Muscle layer of duodenum (tissue), 2 donors: ENCODE data around the gene SLC25A25.

Experiments used
- H3K27ac ChIP-seq: one replicate; pipeline ENCODE4 v1.7.0; 2013; ENCODE audit warnings: mild to moderate bottlenecking, low read length
- H3K27me3 ChIP-seq: one replicate; pipeline ENCODE4 v1.7.0; 2013; ENCODE audit warnings: low read depth, mild to moderate bottlenecking, control low read depth, low read length
- H3K36me3 ChIP-seq, 2 donors: one replicate each; pipeline ENCODE4 v1.7.0; 2013; ENCODE audit warnings: low read length in 2 of 2, control low read depth in 1 of 2, mild to moderate bottlenecking in 1 of 2; ENCODE audit not compliant: insufficient read depth in 2 of 2, control insufficient read depth in 1 of 2
- H3K4me1 ChIP-seq, 2 donors: one replicate each; pipeline ENCODE4 v1.7.0; 2013; ENCODE audit warnings: low read length in 2 of 2, mild to moderate bottlenecking in 2 of 2, control low read depth in 1 of 2, moderate library complexity in 1 of 2; ENCODE audit not compliant: insufficient read depth in 2 of 2, control insufficient read depth in 1 of 2
- H3K4me3 ChIP-seq, 2 donors: one replicate each; pipeline ENCODE4 v1.7.0; 2013; ENCODE audit warnings: low read length in 2 of 2, low read depth in 1 of 2, mild to moderate bottlenecking in 1 of 2
- H3K9me3 ChIP-seq, 2 donors: one replicate each; pipeline ENCODE4 v1.7.0; 2013; ENCODE audit warnings: low read length in 2 of 2, control low read depth in 1 of 2, mild to moderate bottlenecking in 1 of 2; ENCODE audit not compliant: control insufficient read depth in 1 of 2
- donor health status: healthy.

The SLC25A25 gene

DNA sequence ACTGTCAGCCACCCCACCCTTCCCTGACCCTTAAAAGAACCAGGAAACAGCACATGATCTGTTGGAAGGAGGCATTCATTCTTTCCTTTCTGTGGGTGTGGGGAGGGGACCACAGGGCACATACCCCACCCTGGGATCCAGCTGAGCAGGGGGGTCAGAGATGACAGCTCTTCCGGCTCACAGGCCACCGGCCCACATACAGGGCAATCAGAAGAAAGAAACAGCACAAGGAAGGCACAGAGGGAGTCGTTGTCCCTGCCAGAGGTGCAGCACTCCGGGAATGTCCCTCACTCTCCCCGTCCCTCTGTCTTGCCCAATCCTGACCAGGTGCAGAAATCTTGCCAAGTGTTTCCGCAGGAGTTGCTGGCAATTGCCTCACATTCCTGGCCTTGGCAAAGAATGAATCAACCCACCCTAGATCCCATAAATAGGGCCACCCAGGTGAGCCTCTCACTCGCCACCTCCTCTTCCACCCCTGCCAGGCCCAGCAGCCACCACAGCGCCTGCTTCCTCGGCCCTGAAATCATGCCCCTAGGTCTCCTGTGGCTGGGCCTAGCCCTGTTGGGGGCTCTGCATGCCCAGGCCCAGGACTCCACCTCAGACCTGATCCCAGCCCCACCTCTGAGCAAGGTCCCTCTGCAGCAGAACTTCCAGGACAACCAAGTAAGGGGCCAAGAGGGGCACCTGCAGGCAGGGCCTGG, 81.1 kb downstream of the SLC25A25 start, which contains the start of gene LCN2:
LCN2 (plus strand) TSS at position 453 of the 701 bp plus-strand sequence; CDS start at position 526, 73 bp downstream.
- H3K4me1 ChIP-seq: peaks cover 0 to 4% of the 10 kb centered on the region in 2 donors
- H3K4me3 ChIP-seq: no peak within 1 kb of the TSS
- H3K27me3 ChIP-seq: no peaks in the 10 kb centered on the region
- peak within 1 kb of the TSS; percentile 86 for H3K27ac ChIP-seq
- no peaks in the 10 kb centered on the region for H3K9me3 ChIP-seq
- H3K36me3 ChIP-seq: no peaks in the 10 kb centered on the region

- Histone ChIP-seq H3K27ac (peak overlapping the region; percentile 6), H3K27me3 (no peaks in the 10 kb centered on the region), H3K4me3 (no peak overlapping the region), H3K4me1 (peaks cover 0 to 4% of the 10 kb centered on the region in 2 donors), H3K9me3 (no peaks in the 10 kb centered on the region), H3K36me3 (no peaks in the 10 kb centered on the region)
These were observed 82.0 kb downstream of the SLC25A25 start for GRCh38 chr9:128149951-128150593.

DNA sequence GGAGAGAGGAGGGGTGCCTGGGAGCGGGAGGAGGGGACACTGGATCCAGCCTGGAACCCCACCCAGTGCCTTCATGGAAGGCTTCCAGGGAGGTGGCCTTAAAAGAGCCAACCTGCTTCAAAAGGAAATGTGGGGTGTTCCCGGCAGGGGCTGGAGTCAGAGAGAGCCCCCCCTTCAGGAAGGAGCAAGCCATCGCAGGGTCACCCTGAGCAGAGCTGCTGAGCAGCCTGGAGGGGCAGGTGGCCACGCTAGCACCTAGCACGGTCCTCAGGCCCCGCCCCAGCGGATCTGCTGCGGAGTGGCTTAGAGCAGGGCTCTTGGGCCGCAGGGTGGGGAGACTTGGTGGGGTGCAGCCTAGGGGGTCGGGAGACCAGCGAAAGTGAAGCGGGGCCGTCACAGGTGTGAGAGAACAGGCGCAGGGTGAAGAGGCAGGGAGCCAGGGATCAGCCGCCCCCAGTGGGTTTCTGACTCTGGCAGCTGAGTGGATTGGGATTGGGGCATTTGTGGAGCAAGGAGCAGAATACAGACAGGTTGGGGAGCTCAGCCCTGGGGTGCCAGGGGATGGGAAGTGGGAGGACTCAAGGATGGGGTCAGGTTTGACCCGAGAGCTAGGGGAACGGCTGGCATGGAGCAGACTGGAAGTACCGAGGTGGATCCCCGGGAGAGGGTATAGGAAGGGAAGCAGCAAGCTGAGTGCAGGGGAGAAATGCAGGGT, 82.7 kb downstream of the SLC25A25 start:
- Histone ChIP-seq H3K27me3 (no peaks in the 10 kb centered on the region), H3K27ac (no peak overlapping the region), H3K4me1 (peaks cover 0 to 4% of the 10 kb centered on the region in 2 donors), H3K36me3 (no peaks in the 10 kb centered on the region), H3K9me3 (no peaks in the 10 kb centered on the region), H3K4me3 (no peak overlapping the region)

GRCh38 chr9:128151309-128152132, 83.5 kb downstream of the SLC25A25 start:
- no peak overlapping the region for H3K27ac ChIP-seq
- no peaks in the 10 kb centered on the region for H3K36me3 ChIP-seq
- H3K4me3 ChIP-seq: no peak overlapping the region
- H3K27me3 ChIP-seq: no peaks in the 10 kb centered on the region
- no peaks in the 10 kb centered on the region for H3K9me3 ChIP-seq
- H3K4me1 ChIP-seq: peaks cover 0 to 4% of the 10 kb centered on the region in 2 donors

DNA sequence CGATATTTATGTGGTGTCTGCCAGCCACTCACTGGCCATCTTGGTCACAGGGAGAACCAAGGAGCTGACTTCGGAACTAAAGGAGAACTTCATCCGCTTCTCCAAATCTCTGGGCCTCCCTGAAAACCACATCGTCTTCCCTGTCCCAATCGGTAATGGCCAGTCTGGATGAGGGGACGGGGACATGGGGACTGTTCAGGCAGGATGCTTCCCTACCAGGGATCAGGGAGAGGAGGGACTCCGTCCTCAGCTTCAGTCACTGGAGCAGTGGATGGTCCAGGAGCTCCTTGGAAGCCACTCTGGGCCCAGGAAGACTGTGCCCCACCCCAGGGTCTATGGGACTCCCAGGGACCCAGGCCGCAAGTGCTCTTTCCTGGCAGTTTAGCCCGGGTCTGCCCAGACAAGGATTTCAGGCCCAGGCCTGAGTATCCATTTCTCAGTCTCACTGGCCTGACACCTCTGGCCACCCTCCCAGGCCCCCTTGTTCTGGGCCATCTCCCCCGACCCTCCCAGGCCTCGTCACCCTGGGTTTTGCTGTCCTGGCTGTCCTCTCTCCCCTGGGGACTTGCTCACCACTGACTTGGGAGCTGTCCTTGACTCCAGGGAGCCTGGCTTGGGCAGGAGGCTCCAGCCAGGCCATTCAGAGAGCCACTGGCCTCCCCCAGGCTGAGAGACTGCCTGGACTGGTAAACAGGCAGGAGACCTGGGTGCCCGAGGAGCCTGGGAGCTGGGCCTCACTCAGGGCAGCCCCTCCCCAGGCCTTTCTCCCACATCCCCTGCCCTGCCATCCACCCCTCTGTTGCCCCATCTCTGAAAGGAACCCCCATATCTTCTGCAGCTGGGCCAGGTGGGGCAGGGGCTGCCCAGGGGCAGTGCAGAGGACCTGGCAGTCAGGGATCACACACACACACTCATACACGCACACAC, 84.4 kb downstream of the SLC25A25 start:
- H3K4me1 ChIP-seq: peaks cover 0 to 4% of the 10 kb centered on the region in 2 donors
- no peaks in the 10 kb centered on the region for H3K27me3 ChIP-seq
- H3K4me3 ChIP-seq: no peak overlapping the region
- no peak overlapping the region for H3K27ac ChIP-seq
- no peaks in the 10 kb centered on the region for H3K9me3 ChIP-seq
- H3K36me3 ChIP-seq: no peaks in the 10 kb centered on the region

DNA sequence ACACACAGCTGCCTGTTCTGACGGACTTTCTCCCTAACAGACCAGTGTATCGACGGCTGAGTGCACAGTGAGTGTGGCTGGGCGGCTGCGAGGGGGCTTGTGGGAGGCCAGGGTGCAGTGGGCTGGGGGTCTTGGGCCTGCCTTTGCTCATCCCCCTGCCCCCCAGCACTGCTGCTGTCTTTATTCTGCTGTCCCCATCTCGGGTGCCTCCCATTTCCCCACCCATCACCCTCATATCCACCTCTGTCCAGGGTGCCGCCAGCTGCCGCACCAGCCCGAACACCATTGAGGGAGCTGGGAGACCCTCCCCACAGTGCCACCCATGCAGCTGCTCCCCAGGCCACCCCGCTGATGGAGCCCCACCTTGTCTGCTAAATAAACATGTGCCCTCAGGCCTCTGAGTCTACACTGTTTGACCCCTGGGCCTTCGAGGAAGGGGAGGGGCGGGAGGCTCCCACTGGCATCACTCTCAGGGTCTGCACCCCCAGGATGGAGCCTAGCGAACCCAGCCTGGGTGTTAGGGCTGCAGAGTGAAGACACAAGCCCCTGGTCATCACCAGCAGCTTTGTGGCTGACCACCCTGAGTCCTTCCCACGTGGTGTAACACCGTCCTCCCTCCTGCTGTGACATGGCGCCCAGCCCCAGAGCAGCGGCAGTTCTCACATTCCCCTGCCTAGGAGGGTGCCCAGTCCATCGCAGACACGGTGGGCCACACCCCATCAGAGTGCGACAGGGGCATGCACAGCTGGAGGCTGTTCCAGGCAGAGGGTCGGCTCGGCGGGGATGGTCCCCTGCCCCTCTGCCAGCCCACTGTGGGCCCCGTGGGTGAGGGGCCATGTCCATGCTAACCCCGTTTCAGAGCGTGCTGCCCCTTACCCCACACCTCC, 85.3 kb downstream of the SLC25A25 start:
- Histone ChIP-seq H3K27me3 (no peaks in the 10 kb centered on the region), H3K9me3 (no peaks in the 10 kb centered on the region), H3K4me1 (peaks cover 0 to 4% of the 10 kb centered on the region in 2 donors), H3K27ac (no peak overlapping the region), H3K4me3 (no peak overlapping the region), H3K36me3 (no peaks in the 10 kb centered on the region)

DNA sequence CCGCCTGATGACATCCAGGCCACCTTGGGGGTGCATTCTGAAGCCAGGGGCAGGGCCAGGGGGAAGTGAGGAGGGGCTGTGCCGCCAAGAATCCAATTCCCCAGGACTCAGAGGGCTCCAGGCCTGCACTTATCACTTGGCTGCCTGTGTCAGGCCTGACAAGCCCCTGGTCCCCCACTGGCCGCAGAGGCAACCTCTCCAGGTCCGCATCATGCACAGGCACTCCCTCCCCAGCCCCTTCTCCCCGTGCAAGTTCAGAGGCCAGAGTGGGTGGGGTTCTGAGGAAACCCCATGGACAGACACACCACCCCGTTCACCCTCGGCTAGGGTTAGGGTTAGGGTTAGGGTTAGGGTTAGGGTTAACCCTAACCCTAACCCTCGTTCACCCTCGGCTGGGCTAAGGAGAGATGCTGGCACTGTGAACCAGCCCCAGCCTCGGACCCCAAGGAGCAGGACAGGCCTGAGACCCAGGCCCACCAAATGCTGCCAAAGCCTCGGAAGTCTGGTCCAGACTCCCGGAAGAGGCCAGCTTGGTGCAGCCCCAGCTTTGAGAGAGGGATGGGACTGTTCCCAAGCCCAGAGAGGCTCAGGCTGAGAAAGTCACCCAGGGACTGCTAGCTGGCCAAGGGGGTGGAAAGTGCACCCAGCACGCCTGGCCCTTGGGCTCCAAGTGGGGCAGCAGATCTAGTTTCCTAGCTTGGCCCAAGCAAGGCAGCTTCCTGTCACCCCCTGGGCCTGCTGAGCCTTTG, 86.1 kb downstream of the SLC25A25 start:
- H3K27ac ChIP-seq: no peak overlapping the region
- no peak overlapping the region for H3K4me3 ChIP-seq
- no peaks in the 10 kb centered on the region for H3K36me3 ChIP-seq
- no peaks in the 10 kb centered on the region for H3K4me1 ChIP-seq
- no peaks in the 10 kb centered on the region for H3K27me3 ChIP-seq
- no peaks in the 10 kb centered on the region for H3K9me3 ChIP-seq

DNA sequence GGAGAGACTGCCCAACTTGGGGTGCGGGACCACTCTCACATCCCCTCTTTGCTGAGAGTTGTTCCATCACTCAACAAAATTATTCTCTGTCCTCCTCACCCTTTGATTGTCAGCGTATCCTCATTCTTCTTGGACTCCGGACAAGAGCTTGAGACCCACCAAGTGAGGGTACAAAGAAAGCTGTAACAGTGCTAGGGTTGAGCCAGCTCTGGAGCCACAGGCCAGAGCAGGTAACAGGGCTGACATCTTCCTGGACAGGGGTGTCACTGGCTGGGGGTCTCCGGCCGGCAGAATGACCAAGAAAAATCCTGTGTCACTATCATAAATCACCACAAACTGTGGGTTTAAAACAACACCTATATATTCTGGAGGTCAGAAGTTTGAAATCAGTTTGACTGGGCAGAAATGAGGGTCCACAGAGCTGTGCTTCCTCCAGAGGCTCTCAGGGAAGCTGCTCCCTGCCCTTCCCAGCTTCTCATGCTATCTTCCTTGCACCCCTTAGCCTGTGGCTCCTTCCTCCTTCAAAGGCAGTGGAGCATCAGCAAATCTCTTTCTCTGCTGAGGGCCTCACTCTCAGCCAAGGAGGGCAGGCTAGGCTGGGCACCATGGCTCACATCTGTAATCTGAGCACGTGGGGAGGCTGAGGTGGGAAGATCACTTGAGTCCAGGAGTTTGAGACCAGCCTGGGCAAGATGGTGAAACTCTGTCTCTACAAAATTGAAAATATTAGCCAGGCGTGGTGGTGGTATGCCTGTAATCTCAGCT, 87.9 kb downstream of the SLC25A25 start:
- peaks cover 2 to 7% of the 10 kb centered on the region in 2 donors for H3K4me1 ChIP-seq
- H3K9me3 ChIP-seq: no peaks in the 10 kb centered on the region
- H3K27me3 ChIP-seq: no peaks in the 10 kb centered on the region
- H3K36me3 ChIP-seq: no peaks in the 10 kb centered on the region
- no peak overlapping the region for H3K4me3 ChIP-seq
- no peak overlapping the region for H3K27ac ChIP-seq
